Measurements from ENCODE around the gene ZNF385D. TPM values are rescaled to one million over a fixed set of nuclear protein-coding genes. Genes with fewer than 3 reads are reported as not detected.
A peak's percentile ranks its signal among the peaks of the same experiment; 100 is the strongest.
"Not testable (repeated sequence)": the region's sequence is repeated elsewhere in the genome, so short reads cannot be mapped to it uniquely, and the experiment has no call there.

Gene ZNF385D
- total and polyA plus RNA-seq, 2 donors from 2014 or later, result 1.4 to 8.9 TPM

DNA sequence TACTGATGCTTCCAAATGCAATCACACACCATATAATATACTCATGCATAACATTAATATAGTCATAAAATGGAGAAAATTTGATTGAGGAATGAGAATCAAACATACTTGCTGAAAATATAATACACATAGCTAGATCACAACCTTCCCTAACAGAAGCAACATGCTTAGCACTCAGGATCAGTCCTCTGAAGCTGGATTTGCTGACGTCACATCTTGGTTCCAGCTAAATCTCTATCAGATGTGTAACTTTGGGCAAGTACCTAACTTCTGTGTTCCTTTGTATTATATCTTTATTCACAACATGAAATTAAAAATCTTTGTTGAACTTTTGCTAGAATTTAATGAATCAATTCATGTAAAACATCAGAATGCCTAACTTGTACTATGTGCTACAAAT, 263.5 kb downstream of the ZNF385D start:
- H3K27me3 ChIP-seq (ENCODE audit: control insufficient read depth, insufficient read depth, low read length), result no peaks in the 10 kb centered on the region
- FAIRE-seq (no peak), DNase-seq (no peak)
- no peaks in the 10 kb centered on the region for H3K9me3 ChIP-seq (ENCODE audit: control insufficient read depth in 2 of 3, insufficient read depth in 1 of 3, low read length in 3 of 3)
- TF ChIP-seq, protein P1, sequence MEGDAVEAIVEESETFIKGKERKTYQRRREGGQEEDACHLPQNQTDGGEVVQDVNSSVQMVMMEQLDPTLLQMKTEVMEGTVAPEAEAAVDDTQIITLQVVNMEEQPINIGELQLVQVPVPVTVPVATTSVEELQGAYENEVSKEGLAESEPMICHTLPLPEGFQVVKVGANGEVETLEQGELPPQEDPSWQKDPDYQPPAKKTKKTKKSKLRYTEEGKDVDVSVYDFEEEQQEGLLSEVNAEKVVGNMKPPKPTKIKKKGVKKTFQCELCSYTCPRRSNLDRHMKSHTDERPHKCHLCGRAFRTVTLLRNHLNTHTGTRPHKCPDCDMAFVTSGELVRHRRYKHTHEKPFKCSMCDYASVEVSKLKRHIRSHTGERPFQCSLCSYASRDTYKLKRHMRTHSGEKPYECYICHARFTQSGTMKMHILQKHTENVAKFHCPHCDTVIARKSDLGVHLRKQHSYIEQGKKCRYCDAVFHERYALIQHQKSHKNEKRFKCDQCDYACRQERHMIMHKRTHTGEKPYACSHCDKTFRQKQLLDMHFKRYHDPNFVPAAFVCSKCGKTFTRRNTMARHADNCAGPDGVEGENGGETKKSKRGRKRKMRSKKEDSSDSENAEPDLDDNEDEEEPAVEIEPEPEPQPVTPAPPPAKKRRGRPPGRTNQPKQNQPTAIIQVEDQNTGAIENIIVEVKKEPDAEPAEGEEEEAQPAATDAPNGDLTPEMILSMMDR (IDR thresholded peaks at IDR 0.05; ENCODE audit: borderline replicate concordance, extremely low read depth, insufficient read depth), result no peak
- no peaks in the 10 kb centered on the region for H3K4me1 ChIP-seq (ENCODE audit: control insufficient read depth in 2 of 3, insufficient read depth in 2 of 3, low read depth in 1 of 3, low read length in 3 of 3)
- H3K36me3 ChIP-seq (ENCODE audit: control insufficient read depth in 2 of 3, insufficient read depth in 3 of 3, low read length in 3 of 3), result no peaks in the 10 kb centered on the region
- no peak overlapping the region for H3K27ac ChIP-seq (ENCODE audit: low read depth in 2 of 2, low read length in 2 of 2)
- H3K9ac ChIP-seq (ENCODE audit: low read length in 3 of 3), result no peak overlapping the region
- intact Hi-C loops (cut with DNase I), result no loop called here
- no peak overlapping the region for H3K4me3 ChIP-seq (ENCODE audit: low read length in 3 of 3)

DNA sequence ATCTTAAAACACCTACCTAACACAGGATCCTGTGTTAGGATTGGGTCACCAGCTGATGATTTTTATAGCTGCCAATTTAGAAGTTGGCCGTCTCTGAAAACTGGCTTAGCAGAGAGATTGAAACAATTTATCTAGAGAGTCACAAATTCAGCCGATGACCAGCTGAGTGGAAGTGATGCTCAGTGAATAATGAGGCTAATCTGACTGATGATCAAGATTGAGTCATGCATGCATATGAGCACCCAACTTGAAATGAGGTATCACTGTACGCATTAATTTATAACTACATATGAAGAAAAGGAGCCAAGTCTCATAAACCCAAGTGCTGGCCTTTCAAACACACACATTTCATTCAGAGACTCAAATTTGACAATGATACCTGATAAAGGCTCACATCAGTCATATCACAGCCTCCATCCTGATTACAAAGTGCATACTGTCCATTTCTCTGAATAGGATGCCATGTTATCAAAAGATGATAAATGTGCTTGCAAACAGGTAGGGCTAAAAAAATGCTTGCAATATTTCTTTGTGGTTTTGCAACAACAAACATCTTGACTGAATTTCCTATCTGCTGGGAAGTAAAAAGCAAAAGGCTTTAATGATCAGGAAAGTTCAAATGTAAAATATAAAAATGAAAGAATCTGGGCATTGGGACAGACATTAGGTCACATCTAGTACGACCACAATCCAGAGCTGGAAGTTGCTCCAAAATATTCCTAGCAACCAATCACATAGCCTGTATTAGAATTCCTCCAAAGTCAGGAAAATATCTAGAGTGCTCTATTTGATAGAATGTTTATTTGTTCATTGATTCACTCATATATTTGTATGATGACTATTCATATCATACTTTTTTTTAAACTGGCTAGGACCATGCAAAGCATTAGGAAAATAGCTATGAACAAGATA, 264.7 kb downstream of the ZNF385D start:
- H3K27ac ChIP-seq (ENCODE audit: low read depth in 2 of 2, low read length in 2 of 2); DNase-seq; H3K4me3 ChIP-seq (ENCODE audit: low read length in 3 of 3); H3K36me3 ChIP-seq (ENCODE audit: control insufficient read depth in 2 of 3, insufficient read depth in 3 of 3, low read length in 3 of 3); H3K4me1 ChIP-seq (ENCODE audit: control insufficient read depth in 2 of 3, insufficient read depth in 2 of 3, low read depth in 1 of 3, low read length in 3 of 3); H3K27me3 ChIP-seq (ENCODE audit: control insufficient read depth, insufficient read depth, low read length); FAIRE-seq; intact Hi-C loops (cut with DNase I); H3K9ac ChIP-seq (ENCODE audit: low read length in 3 of 3); H3K9me3 ChIP-seq (ENCODE audit: control insufficient read depth in 2 of 3, insufficient read depth in 1 of 3, low read length in 3 of 3): not testable (repeated sequence)

DNA sequence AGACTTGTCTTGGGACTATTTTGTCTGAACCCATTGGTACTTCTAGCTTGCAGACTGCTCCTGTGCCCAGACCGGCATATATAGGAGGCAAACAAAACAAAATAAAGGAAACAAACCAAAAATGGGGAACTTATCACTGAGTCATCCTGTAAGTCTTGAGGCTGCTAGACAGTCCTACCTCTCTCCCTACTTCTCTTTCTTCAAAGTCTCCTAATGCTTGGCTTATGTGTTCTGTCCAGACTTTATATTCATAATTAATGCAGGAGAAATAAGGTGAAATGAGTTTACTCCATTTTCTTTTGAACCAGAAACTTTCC, 266.2 kb downstream of the ZNF385D start:
- Histone ChIP-seq H3K9me3 (ENCODE audit: control insufficient read depth in 2 of 3, insufficient read depth in 1 of 3, low read length in 3 of 3) (no peaks in the 10 kb centered on the region), H3K36me3 (ENCODE audit: control insufficient read depth in 2 of 3, insufficient read depth in 3 of 3, low read length in 3 of 3) (no peaks in the 10 kb centered on the region), H3K9ac (ENCODE audit: low read length in 3 of 3) (no peak overlapping the region), H3K4me1 (ENCODE audit: control insufficient read depth in 2 of 3, insufficient read depth in 2 of 3, low read depth in 1 of 3, low read length in 3 of 3) (no peaks in the 10 kb centered on the region), H3K27me3 (ENCODE audit: control insufficient read depth, insufficient read depth, low read length) (no peaks in the 10 kb centered on the region), H3K4me3 (ENCODE audit: low read length in 3 of 3) (no peak overlapping the region), H3K27ac (ENCODE audit: low read depth in 2 of 2, low read length in 2 of 2) (no peak overlapping the region)
- intact Hi-C loops (cut with DNase I), result no loop called here
- DNase-seq (no peak), FAIRE-seq (no peak)
- TF ChIP-seq, protein P1 (IDR thresholded peaks at IDR 0.05; ENCODE audit: borderline replicate concordance, extremely low read depth, insufficient read depth), result no peak

DNA sequence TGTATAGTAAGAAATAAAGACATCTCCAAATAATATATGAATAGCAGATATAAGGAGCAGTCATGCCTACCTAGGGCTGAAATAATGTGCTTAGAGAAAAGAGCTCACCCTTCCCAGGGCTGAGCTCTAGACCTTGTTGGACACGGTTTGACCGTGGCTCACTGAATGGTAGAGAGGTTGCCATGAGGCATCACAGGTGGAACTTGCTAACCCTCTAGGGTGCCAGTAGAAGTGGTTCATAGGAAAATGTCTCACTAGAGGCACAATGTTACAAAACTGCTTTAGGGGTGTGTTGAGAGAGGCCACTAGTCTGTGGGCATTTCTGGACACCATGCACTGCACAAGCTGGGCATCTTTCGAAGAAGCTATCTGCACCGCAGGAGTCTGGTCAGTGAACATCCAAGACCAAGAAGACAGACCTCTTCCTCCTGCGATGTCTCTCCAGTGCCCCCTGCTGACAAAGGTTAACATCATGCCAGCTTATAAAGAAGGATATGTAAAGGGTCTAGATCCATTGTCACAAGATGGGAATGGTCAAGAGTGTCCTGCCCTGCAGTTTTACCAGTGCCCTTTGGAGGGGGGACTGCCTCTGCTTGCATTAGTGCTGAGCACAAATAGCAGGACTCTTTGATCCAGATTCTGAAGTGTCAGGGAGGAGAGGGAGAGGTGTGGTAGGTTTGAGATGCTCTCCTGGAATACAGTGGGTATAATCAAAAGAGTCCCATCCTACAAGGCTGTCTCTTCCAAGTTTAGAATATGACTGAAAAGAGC, 266.8 kb downstream of the ZNF385D start:
- Histone ChIP-seq H3K9ac (ENCODE audit: low read length in 3 of 3) (no peak overlapping the region), H3K27me3 (ENCODE audit: control insufficient read depth, insufficient read depth, low read length) (no peaks in the 10 kb centered on the region), H3K4me3 (ENCODE audit: low read length in 3 of 3) (no peak overlapping the region), H3K27ac (ENCODE audit: low read depth in 2 of 2, low read length in 2 of 2) (no peak overlapping the region), H3K4me1 (ENCODE audit: control insufficient read depth in 2 of 3, insufficient read depth in 2 of 3, low read depth in 1 of 3, low read length in 3 of 3) (no peaks in the 10 kb centered on the region), H3K9me3 (ENCODE audit: control insufficient read depth in 2 of 3, insufficient read depth in 1 of 3, low read length in 3 of 3) (no peaks in the 10 kb centered on the region), H3K36me3 (ENCODE audit: control insufficient read depth in 2 of 3, insufficient read depth in 3 of 3, low read length in 3 of 3) (no peaks in the 10 kb centered on the region)
- intact Hi-C loops (cut with DNase I), result no loop called here
- FAIRE-seq (no peak), DNase-seq (peak in 4 of 5 donors; percentile 48 to 80 (median 62))
- TF ChIP-seq, protein P1 (IDR thresholded peaks at IDR 0.05; ENCODE audit: borderline replicate concordance, extremely low read depth, insufficient read depth), result peak; percentile 44
